Activated CD8-positive, alpha-beta memory T cell treated with anti-CD3 and anti-CD28 coated beads, Interleukin-2, amount 50 U/mL, for 1 hour (primary cell): ENCODE data around the gene LSM2.
"Not testable (repeated sequence)": the region's sequence is repeated elsewhere in the genome, so short reads cannot be mapped to it uniquely, and the experiment has no call there.

ENCODE experiments used
- DNase-seq: peaks from one replicate; pipeline ENCODE4 v3.0.0-alpha.2; 2020; ENCODE audit errors: extremely low read depth

Gene LSM2

DNA sequence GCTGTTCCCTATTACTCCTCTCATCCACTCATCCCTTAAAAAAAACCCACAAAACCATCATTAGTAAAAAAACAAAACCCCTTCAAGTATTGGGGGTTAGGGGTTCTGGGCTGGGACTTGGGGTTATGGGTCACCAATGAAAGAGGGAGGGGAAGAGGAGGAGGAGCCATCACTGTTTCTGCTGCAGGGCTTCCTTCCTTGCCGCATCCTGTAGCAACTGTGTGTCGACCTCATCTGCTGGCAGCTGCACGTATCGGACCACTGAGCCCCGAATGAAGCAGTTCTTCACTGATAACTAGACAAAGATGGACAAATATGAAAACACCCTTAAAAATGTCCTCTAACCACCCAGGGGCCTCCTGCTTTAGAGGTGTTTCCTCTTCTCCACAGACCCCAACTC is 9.2 kb downstream of the LSM2 start:
- DNase-seq = no peak

GRCh38 chr6:31796993-31797385 is 9.8 kb downstream of the LSM2 start:
- no peak for DNase-seq

GRCh38 chr6:31795616-31796298 is 11.0 kb downstream of the LSM2 start, which contains the start of gene VARS1:
Gene VARS1 (minus strand): TSS chr6:31795752. CDS start chr6:31795217, 535 bp downstream.
- DNase-seq = peak; percentile 46

GRCh38 chr6:31794866-31795615 is 11.7 kb downstream of the LSM2 start:
- no peak for DNase-seq

- DNase-seq = no peak
Measured at GRCh38 chr6:31794294-31794865, 12.4 kb downstream of the LSM2 start.

DNA sequence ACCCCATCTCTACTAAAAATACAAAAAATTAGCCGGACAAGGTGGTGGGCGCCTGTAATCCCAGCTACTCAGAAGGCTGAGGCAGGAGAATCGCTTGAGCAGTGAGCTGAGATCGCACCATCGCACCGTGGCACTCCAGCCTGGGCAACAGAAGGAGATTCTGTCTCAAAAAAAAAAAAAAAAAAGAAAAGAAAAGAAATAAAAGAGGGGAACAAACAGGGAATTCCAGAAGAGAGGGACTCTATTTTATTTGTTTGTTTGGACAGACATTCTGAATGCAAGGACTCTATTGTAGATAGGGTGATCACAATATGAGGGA is 12.9 kb downstream of the LSM2 start:
- not testable (repeated sequence) for DNase-seq

GRCh38 chr6:31792761-31793171 is 14.0 kb downstream of the LSM2 start:
- DNase-seq = no peak

DNA sequence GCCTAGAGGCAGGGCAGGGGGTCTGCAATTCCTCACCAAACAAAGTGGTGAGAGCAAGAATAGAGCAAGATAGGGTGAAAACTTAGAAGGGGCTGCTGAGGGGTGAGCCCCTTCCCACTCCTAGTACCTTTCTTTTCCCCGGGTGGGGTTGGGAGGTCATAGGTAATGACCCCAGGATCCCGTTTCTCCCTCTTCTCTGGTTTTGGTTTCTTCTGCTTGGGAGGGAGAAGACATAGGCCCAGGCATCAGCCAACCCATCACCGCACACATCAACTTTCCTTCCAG is 14.7 kb downstream of the LSM2 start:
- DNase-seq = no peak

DNA sequence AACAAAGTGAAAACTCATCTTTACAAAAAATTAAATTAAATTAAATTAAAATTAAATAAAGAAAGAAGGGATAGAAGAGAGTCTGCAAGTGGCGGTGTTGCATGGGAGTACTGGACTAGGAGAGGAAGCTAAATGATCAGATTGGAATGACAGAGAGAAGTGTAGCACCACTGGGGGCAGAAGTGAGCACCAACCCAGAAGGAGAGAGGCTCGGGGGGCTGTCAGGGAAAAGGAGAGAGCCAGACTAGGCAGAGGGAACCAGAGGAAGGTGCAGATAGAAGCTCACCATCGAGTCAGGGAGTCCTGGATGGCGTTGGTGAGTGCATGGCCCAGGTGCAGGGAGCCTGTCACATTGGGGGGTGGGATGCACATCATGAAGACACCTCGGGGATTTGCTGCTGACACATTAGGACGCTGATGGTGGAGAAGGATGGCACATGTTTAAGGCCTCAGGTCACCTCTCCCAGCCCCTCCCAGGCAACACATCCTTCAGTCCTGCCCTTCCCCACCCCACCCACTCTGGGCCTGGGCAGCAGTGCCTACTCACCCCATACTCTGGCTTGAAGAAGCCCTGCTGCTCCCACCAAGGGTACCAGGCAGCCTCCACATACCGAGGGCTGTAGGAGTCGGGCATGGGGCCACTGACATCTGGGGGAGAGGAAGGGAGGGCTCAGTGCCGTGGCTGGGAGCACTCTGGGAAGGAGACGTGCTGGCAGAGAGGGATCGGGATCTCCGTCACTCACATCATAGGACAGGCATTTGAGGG is 15.3 kb downstream of the LSM2 start:
- DNase-seq = no peak

DNA sequence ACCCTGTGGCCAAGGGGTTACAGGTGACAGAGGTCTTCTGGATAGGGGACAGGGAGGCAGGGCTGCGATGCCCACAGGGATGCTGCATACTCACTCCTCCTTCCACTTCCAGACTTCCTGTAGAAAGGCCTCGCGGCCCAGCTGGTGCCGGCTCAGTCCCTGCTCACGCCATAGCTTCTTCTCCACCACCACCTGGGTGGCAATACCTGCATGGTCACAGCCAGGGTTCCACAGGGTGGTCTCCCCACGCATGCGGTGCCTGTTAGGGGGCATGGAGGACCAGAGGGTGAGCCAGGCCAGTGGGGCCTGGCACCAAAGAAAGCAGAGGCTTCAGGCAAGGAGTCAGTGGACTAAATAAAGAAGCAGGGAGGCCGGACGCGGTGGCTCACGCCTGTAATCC is 21.3 kb downstream of the LSM2 start:
- DNase-seq = no peak

DNA sequence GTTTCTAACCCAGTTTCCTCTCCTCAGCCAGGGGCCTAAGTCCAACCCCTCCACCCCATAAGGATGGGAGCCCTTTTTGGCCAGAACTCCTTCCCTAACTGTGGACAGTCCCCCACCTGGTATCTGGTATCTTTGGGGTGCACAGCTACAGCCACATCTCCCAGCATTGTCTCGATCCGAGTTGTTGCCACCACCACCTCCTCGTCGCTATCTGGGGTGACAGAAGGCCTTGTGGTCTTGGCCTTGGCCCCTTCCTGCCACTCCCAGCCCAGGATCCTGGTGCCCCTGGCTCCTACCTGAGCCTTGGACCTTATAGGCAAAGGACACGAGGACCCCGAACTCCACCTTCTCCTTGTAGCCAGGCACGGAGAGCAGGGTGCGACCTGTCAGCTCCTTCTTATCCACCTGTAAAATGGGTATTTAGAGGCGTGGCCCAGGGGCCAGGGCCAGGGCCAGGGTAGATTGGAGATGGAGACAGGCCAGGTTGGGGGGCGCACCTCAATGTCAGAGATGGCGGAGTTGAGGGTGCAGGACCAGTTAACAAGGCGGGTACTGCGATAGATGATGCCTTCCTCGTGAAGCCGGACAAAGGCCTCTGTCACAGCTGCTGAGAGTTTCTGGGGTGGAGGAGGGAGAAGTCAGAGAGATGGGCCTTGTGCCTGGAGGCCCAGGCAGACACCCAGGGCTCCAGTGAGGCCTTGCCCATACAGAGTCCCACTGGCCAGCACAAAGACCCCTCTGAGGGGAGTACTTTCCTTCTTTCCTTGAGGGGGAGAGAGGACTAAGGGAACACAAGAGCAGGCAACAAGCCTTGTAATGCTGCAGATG is 22.5 kb downstream of the LSM2 start:
- DNase-seq = no peak

DNA sequence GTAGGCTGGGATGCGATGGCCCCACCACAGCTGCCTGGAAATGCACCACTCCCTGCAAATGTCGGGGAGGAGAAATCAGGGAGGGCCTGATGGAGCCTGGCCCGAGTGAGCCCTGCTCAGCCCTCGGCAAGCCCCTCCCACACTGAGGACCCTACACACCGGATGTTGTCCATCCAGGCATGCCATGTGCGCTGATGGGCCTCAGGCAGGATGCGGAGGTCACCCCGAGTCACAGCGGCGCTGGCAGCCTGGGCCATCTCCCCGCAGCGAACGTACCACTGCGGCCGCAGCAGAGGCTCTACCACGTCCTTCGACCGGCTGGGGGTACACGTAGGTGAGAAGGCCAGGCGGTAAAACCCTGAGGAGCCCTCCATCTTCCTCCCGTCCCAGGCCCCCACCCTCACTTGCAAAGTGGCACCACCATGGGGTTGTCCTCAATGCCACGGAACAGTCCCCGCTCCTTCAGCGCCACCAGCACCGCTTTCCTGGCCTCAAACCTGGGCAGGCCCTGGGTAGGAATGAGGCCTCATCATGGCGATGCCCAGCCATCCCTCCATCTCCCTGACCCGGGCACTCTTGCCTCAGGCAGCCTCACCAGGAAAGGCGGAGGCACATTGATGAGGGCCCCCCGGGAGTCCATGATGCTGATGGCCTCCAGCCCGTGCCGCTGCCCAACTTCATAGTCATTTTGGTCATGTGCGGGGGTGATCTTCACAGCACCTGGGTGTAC is 24.5 kb downstream of the LSM2 start:
- no peak for DNase-seq

- DNase-seq = no peak
Measured at GRCh38 chr6:31781244-31782125, 25.3 kb downstream of the LSM2 start.

GRCh38 chr6:31780507-31781243 is 26.1 kb downstream of the LSM2 start:
- no peak for DNase-seq

GRCh38 chr6:31779908-31780307 is 26.9 kb downstream of the LSM2 start:
- DNase-seq = no peak

DNA sequence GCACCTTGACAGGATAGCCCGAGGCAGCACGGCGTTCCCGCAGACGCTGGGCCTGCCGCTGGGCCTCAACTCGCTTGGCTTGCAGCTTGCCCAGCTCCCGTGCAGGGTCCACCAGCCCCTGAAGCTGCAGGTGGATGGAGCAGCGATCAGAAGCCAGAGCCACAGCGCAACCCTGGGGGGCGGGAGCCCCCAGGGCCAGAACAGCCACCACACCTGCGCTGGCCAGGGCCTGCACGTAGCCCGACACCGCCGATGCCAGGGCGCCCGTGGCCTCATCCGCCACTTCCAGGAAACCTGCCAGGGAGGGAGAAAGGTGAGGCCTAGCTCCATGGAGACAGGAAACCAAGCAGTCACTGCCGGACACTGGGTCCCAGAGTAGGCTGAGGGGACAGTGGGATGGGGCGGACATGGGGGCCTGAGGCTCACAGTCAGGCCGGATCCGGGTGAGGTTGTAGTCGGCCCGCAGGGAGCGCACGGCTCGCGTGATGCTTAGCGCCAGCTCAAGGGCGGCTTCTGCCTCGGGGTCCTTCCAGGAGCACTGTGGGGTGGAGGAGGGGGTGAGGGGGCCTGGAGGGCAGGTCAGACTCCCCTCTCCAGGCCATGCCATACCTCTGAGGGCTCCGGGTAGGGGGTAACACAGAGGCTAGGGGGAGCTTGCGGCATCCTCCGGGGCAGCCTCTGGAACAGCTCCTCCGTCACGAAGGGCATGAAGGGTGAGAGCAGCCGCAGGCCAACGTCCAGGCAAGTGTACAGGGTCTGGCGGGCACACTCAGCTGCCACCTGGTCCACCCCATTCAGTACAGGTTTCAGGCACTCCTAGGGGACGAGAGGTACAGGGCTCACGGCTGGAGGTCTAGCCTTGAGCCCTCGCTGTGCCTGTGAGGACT is 27.5 kb downstream of the LSM2 start:
- no peak for DNase-seq

DNA sequence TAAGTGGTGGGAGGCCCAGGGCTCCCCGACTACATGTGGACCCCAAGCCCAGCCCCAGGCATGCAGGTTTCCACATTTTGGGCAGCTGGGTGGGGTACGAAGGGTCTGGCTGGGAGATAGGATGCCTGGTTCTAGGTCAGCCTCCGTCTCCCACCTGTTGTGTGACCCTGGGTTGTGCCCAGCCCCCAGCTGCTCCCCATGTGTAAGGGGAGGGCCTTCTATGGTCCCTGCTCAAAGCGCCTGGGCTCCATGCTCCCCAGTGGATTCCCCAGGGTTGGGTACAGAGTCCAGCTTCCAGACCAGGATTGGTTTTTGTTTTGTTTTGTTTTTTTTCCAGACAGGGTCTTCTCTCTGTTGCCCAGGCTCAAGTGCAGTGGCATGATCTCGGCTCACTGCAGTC is 28.6 kb downstream of the LSM2 start:
- no peak for DNase-seq

DNA sequence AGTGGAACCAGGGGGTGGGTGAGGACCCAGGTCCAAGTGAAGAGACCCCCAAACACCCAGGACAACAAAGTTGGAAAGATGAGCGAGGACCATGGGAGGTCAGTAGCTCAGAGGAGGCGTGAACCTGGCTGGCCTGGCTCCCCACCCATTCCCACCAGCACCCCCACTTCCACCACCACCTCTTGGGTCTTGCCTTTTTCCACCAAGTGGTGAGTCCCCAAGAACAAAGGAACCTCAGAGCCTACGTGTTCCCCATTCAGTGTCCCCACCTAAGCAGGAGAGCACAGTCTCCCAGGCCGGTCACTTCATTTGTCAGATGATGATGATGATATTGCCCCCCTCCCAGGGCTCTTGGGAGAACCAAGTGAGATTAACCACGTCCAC is 29.1 kb downstream of the LSM2 start:
- DNase-seq = no peak
